Measurements from ENCODE around the gene FYN.

The FYN gene

DNA sequence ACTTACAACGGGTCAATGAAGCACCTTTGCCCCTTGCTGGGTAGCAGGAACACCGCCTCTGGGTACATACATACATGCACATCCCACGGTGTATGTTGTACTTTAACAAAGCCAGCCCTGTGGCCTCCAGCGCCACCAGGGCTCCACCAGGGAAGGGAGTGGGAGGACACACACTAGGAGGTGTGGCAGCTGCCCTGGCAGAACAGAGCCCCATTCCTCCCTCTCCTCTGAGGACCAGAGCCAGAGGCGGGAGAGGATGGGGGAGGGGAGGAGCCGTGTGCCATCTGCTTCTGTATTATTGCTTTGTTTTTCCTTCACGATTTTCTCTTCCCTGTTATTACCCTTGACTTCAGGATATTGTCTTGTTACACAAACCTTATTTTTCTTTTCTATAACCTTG, 161.8 kb downstream of the FYN start:
- Histone ChIP-seq H3K4me3 (ENCODE audit: low read depth, low read length) (no peak overlapping the region), H3K9me3 (ENCODE audit: severe bottlenecking) (no peaks in the 10 kb centered on the region), H3K27me3 (ENCODE audit: insufficient read depth, low read depth, severe bottlenecking) (no peaks in the 10 kb centered on the region), H3K36me3 (peaks cover 18% of the 10 kb centered on the region), H3K27ac (peak overlapping the region; percentile 75)
- DNase-seq = peak; percentile 83
- TF ChIP-seq, protein P1, sequence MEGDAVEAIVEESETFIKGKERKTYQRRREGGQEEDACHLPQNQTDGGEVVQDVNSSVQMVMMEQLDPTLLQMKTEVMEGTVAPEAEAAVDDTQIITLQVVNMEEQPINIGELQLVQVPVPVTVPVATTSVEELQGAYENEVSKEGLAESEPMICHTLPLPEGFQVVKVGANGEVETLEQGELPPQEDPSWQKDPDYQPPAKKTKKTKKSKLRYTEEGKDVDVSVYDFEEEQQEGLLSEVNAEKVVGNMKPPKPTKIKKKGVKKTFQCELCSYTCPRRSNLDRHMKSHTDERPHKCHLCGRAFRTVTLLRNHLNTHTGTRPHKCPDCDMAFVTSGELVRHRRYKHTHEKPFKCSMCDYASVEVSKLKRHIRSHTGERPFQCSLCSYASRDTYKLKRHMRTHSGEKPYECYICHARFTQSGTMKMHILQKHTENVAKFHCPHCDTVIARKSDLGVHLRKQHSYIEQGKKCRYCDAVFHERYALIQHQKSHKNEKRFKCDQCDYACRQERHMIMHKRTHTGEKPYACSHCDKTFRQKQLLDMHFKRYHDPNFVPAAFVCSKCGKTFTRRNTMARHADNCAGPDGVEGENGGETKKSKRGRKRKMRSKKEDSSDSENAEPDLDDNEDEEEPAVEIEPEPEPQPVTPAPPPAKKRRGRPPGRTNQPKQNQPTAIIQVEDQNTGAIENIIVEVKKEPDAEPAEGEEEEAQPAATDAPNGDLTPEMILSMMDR (IDR thresholded peaks at IDR 0.05; ENCODE audit: low read depth, low read length) = 0 out of 2 replicates have a peak, but pooled peaks have one; percentile 12

DNA sequence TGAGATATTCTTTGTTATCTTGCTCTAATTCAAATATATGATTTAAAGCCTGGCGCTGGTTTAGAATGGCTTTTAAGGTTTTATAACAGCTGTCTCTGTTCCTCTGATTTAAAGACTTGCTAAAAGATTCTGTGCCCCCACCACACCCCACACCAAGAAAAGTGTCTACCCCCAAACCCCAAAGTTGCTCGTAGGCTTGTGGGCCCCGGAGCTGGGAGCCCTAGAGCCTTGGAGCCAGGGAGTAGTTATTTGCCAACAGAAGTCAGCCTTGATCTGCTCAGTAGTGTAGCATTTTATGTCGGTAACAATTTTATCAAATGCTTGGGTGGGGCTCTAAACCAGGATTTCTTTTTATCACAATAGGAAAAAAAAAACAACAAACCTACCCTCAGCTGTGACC, 162.3 kb downstream of the FYN start:
- peaks cover 18% of the 10 kb centered on the region for H3K36me3 ChIP-seq
- no peak for DNase-seq
- peak overlapping the region; percentile 75 for H3K27ac ChIP-seq
- no peak overlapping the region for H3K4me3 ChIP-seq (ENCODE audit: low read depth, low read length)
- TF ChIP-seq, protein P1 (IDR thresholded peaks at IDR 0.05; ENCODE audit: low read depth, low read length) = no peak
- H3K27me3 ChIP-seq (ENCODE audit: insufficient read depth, low read depth, severe bottlenecking) = no peaks in the 10 kb centered on the region
- H3K9me3 ChIP-seq (ENCODE audit: severe bottlenecking) = no peaks in the 10 kb centered on the region

DNA sequence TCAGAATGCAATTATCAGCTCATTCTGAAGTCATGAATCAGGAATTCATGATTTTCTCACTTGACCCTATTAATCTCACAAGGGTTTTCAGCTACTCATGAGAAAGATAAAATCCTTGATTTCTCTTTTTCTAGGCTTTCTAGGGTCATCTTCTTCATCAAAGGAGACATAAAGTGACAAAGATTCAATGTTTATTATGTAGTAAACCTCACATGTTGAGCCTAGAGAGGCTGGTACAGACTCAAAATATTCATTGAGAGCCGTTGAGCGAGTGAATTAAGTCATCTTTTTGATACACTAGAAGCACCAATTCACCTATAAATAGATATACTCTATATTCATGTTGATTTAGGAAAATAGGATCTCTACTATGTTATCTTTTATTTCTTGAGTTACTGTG, 162.8 kb downstream of the FYN start:
- H3K27ac ChIP-seq = peak overlapping the region; percentile 10; the same call in 1 of the 2 replicates
- no peaks in the 10 kb centered on the region for H3K9me3 ChIP-seq (ENCODE audit: severe bottlenecking)
- H3K36me3 ChIP-seq = peaks cover 18% of the 10 kb centered on the region
- no peak for DNase-seq
- H3K27me3 ChIP-seq (ENCODE audit: insufficient read depth, low read depth, severe bottlenecking) = no peaks in the 10 kb centered on the region
- no peak overlapping the region for H3K4me3 ChIP-seq (ENCODE audit: low read depth, low read length)
- TF ChIP-seq, protein P1 (IDR thresholded peaks at IDR 0.05; ENCODE audit: low read depth, low read length) = no peak

DNA sequence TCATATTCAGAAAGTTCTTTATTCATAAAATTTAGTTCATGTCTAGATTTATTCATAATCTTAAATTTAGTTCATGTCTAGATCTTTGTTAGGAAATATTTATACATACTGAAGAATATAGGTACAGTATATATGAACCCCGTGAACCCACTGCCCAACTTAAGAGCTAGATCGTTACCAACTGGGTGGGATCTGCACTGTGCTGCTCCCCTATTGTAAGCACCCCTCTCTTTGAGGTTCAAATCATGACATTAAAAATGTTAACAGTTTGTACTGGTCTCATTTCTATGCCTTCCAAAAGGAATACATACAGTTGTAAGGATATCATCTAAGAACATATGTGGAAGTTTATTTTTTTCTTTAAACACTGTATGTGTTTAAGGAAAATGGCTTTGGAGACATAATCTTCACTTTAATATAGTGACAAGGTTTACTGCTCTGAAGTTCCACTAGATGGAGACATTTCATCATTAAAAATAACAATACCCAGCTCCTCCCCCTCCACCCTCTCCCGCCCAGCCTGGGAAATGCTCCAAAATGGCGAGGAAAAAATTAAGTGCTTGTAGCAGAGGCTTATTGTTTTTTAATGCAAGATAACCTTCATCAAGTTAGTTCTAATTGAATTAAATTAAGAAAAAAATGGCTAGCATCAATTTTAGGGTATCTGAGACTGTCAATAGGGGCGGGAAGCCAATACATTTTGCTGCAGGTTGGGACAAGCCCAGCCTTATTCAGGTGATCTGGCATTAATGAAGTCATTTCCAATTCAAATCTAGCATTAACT, 163.4 kb downstream of the FYN start:
- no peak overlapping the region for H3K4me3 ChIP-seq (ENCODE audit: low read depth, low read length)

DNA sequence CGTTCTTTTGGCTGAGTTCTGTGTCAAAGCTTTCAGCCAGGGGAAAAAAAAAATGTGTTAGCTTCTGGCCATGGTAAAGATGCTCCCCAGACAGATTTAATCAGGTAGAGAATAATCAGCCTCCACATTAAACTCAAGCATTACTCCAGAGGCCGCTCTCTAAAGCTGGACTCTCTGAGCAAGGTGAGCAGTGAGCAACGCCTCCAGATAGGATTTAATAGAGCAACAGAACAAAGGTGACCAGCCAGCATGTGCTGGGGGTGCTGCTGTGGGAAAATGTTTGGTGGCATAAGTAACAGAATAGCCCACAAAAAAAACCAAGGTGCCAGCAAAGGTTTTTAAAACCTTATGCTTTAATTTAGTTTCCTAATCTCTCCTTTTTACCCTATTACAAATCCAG, 164.1 kb downstream of the FYN start:
- H3K4me3 ChIP-seq (ENCODE audit: low read depth, low read length) = no peak overlapping the region
- H3K36me3 ChIP-seq = peaks cover 17% of the 10 kb centered on the region
- TF ChIP-seq, protein P1 (IDR thresholded peaks at IDR 0.05; ENCODE audit: low read depth, low read length) = no peak
- H3K9me3 ChIP-seq (ENCODE audit: severe bottlenecking) = no peaks in the 10 kb centered on the region
- H3K27me3 ChIP-seq (ENCODE audit: insufficient read depth, low read depth, severe bottlenecking) = no peaks in the 10 kb centered on the region
- no peak for DNase-seq
- H3K27ac ChIP-seq = no peak overlapping the region

More for the DNA sequence above, 163.4 kb downstream of the FYN start:
- Histone ChIP-seq H3K27me3 (ENCODE audit: insufficient read depth, low read depth, severe bottlenecking) (no peaks in the 10 kb centered on the region), H3K9me3 (ENCODE audit: severe bottlenecking) (no peaks in the 10 kb centered on the region), H3K27ac (peak overlapping the region; percentile 10; the same call in 1 of the 2 replicates), H3K36me3 (peaks cover 18% of the 10 kb centered on the region)
- DNase-seq = peak; percentile 52
- TF ChIP-seq, protein P1 (IDR thresholded peaks at IDR 0.05; ENCODE audit: low read depth, low read length) = peak; percentile 32; the same call in 1 of the 2 replicates
